NCI-H2107 (cell line): ENCODE data around the gene PLA2G3.
"Not testable (repeated sequence)": the region's sequence is repeated elsewhere in the genome, so short reads cannot be mapped to it uniquely, and the experiment has no call there.

ENCODE experiments used
- DNase-seq: peaks from one replicate; lab custom pipeline; 2025; lab: John Stamatoyannopoulos, UW

PLA2G3 gene, protein sequence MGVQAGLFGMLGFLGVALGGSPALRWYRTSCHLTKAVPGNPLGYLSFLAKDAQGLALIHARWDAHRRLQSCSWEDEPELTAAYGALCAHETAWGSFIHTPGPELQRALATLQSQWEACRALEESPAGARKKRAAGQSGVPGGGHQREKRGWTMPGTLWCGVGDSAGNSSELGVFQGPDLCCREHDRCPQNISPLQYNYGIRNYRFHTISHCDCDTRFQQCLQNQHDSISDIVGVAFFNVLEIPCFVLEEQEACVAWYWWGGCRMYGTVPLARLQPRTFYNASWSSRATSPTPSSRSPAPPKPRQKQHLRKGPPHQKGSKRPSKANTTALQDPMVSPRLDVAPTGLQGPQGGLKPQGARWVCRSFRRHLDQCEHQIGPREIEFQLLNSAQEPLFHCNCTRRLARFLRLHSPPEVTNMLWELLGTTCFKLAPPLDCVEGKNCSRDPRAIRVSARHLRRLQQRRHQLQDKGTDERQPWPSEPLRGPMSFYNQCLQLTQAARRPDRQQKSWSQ

DNA sequence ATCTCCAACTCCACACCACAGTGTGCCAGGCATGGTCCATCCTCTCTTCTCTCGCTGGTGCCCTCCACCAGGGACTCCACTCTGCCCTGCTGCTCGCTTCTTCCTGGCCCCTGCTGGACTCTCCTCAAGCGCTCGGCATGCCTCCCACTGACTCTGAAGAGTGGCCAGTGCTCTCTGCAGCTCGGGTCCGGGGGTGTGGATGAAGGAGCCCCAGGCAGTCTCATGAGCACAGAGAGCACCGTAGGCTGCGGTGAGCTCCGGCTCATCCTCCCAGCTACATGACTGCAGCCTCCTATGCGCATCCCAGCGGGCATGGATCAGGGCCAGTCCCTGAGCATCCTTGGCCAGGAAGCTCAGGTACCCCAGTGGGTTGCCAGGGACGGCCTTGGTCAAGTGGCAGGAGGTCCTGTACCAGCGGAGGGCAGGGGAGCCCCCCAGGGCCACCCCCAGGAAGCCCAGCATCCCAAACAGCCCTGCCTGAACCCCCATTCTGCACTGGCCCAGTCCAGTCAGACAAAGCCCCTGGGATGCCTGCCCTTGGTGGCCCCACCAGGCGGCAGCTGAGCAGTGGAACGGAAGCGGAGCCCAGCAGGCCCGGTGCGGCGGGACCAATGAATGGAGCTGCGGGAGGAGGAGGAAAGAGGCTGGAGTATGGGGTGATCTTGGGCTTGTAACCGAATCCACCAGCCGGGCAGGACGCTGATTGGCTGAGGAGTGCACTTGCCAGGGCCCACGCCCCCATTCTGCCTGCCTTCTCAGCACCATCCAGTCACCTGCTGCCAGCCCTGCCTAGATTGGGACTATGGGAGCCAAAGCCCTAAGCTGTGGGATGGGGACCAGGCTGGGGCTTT lies at the start of gene PLA2G3:
TSS of gene PLA2G3 (minus strand) at position 643 of the 851 bp plus-strand sequence. CDS start at position 489, 154 bp downstream.
- peak; percentile 52 for DNase-seq

- DNase-seq = no peak
Measured at GRCh38 chr22:31187627-31188026, 47.3 kb upstream of the PLA2G3 start.

DNA sequence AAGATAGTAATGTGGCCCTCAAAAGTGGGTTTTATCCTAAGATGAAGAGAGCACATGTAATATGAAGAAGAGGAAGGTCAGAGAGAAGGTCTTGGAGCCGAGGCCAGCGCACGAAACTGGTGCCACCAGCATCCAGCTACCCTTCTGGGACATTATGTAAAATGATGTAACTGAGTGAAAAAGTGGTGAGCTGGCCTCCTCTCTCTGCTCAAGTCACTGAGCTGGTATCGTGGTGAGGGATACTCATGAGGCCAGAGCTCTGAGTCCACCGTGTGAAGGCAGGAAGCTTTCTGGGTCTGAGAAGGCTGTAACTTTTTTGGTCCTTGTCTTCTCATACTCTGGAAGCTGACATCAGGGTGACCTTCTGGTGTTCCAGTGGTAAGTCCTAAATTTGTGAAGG lies 44.7 kb upstream of the PLA2G3 start:
- DNase-seq = no peak

- DNase-seq = no peak
Measured at GRCh38 chr22:31184015-31184414, 43.7 kb upstream of the PLA2G3 start.

DNA sequence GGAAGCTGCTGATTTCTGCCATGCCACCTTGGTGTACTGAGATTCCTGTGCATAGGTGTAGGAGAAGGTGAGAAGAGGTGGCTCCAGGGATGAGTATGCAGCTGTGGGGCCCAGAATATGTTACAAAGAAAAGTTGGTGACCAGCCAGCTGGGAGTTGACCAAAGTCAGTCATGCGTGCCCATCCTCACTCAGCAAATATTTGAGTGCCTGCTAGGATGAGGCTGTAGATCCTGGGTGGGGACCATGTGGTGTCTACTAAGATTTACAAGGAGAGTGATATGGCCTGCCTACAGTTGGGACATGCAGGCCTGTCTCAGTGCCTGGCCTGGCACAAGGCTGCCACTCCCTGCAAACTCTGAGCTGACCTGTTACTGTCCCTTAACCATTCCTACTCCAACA lies 39.0 kb upstream of the PLA2G3 start:
- DNase-seq = no peak

GRCh38 chr22:31178859-31179258 lies 38.6 kb upstream of the PLA2G3 start:
- no peak for DNase-seq

GRCh38 chr22:31177420-31178162 lies 37.3 kb upstream of the PLA2G3 start:
- no peak for DNase-seq

DNA sequence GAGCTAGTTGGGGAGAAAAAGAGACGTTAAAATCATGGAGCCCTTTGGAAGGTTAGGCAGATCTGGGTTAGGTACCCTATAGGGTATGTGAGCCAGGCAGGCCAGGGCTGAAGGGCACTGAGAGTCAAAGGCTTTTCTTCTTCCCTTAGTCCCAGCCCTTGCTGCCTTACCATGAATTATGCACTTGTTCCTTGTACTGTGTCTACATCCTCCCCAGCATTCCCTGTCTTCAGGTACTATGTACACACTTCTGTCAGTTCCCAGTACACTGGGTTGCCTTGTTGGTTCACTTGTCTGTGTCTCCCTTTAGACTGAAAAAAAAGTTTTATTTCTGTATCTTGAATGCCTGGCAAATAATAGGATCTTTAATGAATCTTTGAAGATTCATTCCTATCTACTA lies 36.6 kb upstream of the PLA2G3 start:
- no peak for DNase-seq

DNA sequence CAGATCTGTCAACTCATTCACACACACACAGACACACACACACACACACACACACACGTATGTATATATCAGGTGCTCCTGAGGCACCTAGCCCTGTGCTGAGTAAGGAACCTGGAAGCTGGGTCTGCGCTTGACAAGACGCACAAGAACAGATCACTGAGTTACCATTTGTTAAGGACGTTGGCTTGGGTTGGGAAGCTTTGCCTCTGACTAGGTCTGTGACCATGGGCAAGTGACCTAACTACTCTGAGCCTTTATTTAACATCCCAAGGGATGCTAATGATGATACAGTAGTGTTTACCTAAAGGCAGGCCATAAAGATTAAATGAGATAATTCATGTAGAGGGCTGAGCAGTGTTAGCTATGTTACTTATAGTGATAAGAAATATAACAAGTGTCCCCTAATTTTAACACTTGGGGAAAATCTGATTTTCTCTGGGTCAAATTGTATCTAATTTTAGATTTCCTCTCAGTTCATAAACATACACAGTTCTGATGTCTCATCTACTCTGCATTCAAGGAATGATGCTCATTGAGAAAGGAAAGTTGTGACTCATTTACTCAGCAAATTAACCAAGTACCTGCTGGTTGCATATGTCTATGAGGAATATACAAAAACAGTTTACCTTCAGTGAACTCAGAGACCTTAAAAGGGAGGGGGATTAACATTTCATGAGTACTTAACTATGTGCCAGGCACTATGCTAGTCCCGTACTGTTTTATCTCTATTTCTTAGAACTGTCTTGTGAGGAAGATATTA lies 33.3 kb upstream of the PLA2G3 start:
- DNase-seq = no peak

DNA sequence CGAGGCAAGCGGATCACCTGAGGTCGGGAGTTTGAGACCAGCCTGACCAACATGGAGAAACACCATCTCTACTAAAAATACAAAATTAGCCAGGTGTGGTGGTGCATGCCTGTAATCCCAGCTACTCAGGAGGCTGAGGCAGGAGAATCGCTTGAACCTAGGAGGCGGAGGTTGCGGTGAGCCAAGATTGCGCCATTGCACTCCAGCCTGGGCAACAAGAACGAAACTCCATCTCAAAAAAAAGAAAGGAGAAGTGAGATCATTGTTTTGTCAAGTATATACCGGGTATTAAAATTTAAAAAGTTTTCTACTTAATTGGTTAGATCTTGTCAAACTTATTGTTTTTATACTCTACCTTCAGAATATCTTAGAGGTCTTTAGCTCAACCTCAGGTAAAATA lies 31.4 kb upstream of the PLA2G3 start:
- DNase-seq = not testable (repeated sequence)

- DNase-seq = no peak
Measured at GRCh38 chr22:31170971-31171370, 30.7 kb upstream of the PLA2G3 start.

DNA sequence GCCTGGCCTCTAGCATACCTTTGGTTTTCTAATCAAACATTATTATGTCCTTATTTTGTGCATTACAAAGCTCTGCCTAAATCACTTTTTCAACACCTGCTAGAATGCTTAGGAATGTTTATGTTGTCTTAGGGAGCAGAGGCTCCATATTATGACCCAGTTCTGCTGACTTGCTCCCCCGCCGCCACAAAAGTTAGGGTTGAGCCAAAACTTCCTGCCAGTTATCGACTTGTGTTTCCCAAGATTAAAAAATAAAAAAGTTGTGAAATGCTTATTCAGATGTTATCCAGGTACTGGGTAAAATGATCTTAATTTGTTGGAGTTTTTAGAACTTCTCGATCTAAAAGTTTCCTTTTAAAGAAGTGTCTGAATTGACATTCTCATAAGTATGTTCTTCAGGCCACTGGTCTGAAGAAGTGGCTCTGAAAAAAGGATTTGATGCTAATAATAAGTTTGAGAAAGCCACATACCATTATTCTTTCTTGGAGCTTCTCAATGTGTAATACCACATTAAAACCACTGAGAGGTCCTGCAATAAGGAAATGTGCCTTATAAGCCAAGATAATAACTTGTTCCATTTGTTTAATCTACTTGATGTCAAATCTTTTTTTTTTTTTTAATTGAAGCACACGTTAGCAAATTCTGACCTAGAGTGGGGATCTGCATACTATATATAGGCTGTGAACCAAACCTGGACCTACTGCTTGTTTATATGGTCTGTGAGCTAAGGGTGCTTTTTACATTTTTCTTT lies 21.9 kb upstream of the PLA2G3 start:
- DNase-seq = no peak

DNA sequence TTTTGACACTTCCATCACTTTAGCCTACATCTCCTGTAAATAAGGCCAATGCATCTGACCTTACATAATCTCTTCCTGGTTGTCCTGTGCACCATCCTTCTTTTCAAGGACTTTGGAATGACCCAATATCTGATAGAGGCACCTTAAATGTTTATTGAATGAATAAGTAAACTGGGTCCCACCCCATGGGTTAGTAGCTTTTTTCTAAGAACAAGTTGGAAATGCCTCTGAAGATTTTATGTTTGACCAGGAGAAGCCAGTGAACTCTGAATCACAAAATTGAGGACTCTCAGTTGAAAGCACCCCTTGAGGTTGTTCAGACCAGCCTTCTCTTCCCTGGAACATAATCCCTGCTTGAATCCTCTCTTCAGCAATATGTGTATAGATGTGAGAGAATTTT lies 21.1 kb upstream of the PLA2G3 start:
- no peak for DNase-seq

GRCh38 chr22:31160328-31160978 lies 20.1 kb upstream of the PLA2G3 start:
- DNase-seq = no peak

DNA sequence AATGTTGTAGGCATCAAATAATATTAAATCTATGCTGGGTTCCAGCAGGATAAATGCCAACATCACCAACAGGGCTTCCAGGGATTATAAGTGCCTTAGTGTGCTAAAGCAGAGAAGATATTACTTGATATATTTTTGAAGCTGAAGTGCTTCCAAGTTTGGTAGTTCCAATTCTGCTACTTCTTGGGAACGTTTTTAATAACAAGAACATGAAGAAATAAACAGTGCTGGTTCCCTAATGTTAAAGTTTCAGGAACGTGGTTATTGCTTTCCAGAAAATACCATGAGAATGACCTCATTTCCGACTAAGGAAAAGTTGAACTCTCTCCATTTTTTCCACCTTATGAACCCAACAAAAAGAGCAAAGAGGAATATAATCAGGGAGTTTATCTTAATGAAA lies 15.1 kb upstream of the PLA2G3 start:
- DNase-seq = no peak

GRCh38 chr22:31154975-31155374 lies 14.7 kb upstream of the PLA2G3 start:
- no peak for DNase-seq

DNA sequence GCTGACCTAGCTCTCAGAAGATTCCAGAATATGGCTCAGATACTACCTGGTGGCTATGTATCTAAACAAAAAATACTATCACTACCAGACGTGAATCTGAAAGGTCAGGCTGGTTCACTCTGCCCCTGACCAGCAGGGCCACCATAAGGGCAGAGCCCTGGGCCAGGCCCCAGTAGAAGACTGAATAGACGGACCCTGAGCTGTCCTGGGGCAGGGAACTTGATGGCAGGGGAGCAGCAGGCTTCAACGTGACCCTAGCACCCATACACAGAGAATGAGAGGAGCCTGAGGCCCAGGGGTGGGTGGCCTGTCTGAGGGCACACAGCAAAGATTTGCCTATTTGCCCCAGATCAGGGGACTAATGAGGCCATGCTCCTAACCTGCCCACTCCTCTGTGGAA lies 13.0 kb upstream of the PLA2G3 start:
- no peak for DNase-seq

DNA sequence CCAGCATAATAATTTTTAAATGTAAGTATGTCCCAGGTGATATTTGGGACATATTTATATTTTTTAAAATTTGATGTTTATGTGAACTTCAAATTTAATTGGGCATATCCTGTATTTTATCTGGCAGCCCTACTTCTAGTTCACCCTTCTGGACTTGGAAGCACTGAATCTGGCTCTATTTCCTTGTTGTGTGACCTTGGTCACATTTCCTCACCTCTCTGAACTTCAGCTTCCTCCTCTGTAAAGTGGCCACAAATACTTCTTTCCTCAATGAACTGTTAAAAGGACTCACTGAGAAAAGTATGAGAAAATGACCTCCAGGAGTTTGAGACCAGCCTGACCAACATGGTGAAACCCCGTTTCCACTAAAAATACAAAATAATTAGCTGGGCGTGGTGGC lies 11.6 kb upstream of the PLA2G3 start:
- DNase-seq = no peak

GRCh38 chr22:31150615-31151014 lies 10.3 kb upstream of the PLA2G3 start:
- no peak for DNase-seq

DNA sequence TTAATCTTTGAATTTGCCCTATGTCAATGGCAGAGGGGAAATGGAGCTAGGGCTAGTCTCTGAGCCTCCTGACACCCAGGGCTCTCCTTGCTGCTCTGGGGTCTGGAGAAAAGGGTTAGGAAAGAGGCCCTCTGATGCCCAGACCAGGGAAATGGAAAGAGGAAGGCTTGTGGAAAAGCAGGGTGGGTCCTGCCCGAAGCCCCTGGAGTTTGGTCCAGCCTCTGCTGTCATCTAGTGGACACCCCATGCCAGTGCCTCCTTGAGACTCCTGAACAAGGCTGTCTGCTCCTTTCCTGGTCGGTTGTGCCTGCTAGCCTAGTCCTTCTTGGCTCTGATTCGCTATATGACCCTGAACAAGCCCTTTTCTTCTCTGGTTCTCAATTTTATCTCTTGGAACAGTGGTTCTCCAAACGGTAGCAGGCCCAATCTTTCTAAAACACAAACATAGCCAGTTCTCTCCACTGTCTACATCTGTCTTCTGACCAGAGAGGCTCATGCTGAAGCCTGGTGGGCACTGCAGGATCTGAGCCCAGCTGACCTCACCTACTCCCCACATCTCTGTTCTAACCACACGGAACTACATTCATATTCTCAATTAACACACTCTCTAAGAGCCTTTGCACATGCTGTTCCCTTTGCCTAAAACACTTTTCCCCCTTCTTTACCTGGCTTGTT lies 8.8 kb upstream of the PLA2G3 start:
- DNase-seq = no peak
